Measurements from ENCODE around the gene AGBL4.

DNA sequence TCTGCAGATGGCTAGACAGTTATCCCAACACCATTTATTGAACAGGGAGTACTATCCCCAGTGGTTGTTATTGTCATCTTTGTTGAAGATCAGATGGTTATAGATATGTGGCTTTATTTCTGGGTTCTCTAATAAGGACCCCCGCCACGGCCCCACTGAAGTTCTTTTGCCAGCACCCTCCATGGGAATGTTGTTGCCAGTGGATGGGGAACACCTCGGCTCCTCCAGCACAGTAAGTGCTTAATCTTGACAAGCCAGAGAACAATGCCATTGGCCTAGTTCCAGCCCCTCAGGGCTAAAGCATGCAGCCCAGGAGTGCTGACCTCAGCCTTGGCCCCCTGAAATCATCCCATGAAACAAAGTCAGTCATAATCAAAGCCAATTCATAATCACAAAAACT is 337.6 kb downstream of the AGBL4 start:
- TF ChIP-seq YY1 (IDR thresholded peaks at IDR 0.05; ENCODE audit: low read depth) (no peak), EP300 (IDR thresholded peaks at IDR 0.05; ENCODE audit: borderline replicate concordance) (no peak), TCF12 (IDR thresholded peaks at IDR 0.05; ENCODE audit: low read depth) (no peak), TAF1 (IDR thresholded peaks at IDR 0.05; ENCODE audit: low read depth) (no peak), CEBPB (IDR thresholded peaks at IDR 0.05) (no peak), FOXM1 (IDR thresholded peaks at IDR 0.05; ENCODE audit: borderline replicate concordance, low read depth) (no peak)

All from Ishikawa (cell line).